ENCODE data around the gene HIBCH.
A peak's percentile ranks its signal among the peaks of the same experiment; 100 is the strongest.
"Not testable (repeated sequence)": the region's sequence is repeated elsewhere in the genome, so short reads cannot be mapped to it uniquely, and the experiment has no call there.

HIBCH gene, protein sequence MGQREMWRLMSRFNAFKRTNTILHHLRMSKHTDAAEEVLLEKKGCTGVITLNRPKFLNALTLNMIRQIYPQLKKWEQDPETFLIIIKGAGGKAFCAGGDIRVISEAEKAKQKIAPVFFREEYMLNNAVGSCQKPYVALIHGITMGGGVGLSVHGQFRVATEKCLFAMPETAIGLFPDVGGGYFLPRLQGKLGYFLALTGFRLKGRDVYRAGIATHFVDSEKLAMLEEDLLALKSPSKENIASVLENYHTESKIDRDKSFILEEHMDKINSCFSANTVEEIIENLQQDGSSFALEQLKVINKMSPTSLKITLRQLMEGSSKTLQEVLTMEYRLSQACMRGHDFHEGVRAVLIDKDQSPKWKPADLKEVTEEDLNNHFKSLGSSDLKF

DNA sequence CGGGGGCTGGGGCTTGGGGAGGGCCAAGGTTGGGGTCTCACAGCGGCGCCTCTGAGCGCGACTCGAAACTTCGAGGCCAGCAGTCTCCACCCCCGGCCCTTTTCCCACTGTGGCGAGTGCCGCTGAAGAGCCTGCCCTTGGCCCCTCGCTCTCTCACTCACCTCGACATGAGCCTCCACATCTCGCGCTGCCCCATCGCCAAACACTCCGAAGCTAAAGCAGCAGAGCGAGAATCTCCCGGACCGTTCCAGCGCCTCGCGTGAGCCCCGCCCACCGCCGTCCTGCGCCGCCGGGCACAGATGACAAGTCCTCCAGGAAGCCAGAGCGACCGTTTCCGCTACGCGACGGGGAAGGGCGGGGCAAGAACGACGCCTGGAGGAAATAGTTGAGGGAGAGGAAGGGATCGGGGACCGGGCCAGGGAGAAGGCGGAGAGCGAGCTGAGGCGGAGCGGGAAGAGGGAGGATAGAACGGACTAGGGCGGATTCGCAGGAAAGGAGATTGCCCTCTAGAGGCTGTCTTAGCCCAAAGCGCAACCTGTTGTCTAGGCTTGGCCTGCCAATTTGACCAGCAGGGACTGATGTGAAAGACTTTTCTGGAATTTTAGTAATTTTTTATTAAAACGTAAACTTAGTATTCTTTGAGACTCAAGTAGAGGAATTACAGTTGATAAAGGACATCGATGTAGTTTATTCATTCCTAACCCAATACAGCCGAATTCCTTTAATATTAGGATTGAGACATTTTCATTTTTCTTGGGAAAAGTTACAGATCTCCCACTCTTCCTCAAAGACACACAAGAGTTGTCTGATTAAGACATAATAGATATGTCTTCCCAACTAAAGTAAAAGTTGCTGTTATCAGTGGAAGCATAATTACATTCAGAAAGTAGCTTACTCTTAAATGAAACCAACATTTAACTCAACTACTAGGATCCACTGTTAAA is at the start of gene HIBCH:
Gene HIBCH (minus strand): TSS at position 272 of the 944 bp plus-strand sequence. CDS start 76 bp downstream, at position 196.
- DNase-seq, result peak; percentile 79

DNA sequence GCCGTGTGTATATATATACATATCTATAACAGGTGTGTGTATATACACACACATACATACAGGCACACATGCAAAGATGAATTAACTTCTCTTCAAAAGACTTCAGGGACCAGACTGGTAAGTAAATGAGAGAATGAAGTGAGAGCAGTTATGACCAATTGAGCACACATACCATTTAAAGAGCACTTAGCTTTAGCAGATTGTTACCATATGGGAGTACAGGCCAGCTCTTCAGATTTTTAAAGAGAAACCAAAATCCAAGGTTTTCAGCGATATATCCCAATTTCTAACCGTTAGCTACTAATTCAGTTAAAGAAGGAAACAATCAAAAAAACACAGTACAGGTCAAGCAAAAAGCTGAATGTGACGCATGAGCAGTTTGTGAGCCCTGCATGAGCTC is 47.5 kb upstream of the HIBCH start:
- no peak for DNase-seq

DNA sequence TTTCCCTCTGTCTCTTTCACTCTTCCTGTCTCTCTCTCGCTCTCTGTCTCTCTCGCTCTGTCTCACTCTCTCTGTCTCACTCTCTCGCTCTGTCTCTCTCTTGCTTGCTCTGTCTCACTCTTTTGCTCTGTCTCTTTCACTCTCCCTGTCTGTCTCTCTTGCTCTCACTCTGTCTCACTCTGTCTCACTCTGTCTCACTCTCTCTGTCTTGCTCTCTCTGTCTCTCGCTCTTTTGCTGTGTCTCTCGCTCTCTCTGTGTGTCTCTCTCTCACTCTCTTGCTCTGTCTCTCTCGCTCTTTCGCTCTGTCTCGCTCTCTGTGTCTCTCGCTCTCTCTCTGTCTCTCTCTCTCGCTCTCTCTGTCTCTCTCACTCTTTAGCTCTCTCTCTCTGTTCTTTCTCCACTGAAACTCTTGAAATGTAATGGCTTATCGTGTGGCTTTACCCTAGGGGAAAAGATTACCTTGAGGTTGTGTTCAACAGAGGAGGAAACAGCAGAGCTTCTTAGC is 46.7 kb upstream of the HIBCH start:
- no peak for DNase-seq

DNA sequence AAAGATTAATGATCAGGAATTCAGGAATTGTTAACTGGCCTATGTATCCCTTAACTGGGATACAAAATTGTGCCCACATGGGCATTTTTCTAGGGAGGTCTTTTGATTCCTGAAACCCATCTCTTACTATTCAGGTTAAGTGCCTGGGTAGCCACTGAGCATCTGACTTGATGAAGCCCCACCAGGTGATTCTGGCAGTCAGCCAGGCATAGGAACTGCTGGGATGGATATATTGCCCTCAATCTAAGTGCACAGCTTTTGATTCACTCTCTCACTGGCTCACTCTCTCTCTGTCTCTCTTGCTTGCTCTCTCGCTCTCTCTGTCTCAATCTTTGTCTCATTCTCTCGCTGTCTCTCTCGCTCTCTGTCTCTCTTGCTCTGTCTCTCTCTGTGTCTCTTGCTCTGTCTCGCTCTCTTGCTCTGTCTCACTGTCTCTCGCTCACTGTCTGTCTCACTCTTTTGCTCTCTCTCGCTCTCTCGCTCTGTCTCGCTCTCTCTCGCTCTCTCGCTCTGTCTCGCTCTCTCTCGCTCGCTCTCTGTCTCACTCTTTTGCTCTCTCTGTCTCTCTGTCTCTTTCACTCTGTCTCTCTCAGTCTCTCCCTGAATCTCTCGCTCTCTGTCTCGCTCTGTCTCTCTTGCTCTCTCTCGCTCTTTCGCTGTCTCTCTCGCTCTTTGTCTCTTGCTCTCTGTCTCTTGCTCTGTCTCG is 46.0 kb upstream of the HIBCH start:
- DNase-seq, result no peak

DNA sequence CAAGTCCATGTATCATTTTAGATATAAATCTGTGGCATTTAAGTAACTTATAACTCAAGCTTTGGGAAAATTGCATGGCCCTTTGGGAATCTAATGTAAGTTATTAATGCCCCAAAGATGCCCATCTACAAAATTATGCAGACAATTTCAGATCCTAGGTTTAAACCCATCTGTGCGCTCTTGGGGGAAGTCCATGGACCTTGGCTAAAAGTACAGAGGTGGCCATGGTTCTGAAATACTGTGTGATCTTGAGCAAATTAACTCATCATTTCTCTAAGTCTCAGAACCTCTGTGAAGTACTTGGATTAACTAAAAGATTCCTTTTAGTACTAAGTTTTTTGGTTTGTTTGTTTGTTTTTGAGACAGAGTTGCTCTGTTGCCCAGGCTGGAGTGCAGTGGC is 43.3 kb upstream of the HIBCH start:
- no peak for DNase-seq

DNA sequence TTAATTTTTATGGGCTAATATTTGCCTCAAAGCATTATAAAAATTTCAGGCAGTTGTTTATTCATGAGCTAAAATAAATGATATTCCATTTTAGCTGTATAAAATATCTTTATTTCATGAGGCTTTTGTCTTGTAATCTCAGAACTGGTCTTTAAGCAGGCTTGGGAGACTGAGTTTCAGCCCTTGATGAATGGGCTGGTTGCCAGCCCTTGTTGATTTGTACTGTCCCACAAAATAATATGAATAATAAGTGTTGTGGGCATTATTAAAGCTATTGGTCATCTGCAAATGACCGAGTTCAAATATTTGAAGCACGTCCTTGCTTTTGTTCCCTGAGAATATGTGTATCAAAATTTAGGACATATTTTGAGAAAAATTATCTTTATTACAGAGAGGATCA is 41.9 kb upstream of the HIBCH start:
- DNase-seq, result no peak

DNA sequence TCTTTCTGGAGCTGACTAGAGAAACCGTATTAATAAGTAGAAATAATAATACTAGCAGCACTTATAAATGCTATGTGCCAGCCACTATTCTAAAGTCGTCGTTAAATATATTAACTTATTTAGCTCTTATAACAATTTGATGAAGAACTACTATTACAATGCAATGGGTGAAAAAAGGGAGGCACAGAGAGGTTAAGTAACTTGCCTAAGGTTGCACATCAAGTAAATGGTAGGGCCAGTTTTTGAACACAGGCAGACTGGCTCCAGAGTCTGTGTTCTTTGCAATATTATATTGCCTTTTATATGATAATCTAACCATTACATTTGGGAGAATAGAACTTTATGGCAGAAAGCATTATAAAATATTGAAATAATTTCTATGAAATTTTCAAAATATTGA is 41.3 kb upstream of the HIBCH start:
- no peak for DNase-seq

DNA sequence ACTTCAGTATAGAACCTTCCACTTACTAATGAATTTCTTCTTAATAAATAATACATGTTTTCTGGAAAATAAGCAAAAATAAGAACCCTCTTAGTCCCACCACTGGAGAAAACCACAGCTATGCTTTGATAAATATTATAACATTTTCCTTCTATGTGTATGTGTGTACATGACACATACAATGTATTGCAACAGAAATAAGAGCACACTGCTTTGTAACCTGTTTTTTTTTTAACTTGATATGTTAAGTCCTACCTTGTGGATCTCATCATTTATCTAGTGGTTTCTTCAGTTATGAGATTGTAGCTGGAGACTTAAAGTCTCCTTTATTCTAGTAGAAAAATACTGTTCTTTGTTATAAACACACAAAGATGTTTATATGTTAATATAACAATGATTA is 40.9 kb upstream of the HIBCH start:
- DNase-seq, result no peak

DNA sequence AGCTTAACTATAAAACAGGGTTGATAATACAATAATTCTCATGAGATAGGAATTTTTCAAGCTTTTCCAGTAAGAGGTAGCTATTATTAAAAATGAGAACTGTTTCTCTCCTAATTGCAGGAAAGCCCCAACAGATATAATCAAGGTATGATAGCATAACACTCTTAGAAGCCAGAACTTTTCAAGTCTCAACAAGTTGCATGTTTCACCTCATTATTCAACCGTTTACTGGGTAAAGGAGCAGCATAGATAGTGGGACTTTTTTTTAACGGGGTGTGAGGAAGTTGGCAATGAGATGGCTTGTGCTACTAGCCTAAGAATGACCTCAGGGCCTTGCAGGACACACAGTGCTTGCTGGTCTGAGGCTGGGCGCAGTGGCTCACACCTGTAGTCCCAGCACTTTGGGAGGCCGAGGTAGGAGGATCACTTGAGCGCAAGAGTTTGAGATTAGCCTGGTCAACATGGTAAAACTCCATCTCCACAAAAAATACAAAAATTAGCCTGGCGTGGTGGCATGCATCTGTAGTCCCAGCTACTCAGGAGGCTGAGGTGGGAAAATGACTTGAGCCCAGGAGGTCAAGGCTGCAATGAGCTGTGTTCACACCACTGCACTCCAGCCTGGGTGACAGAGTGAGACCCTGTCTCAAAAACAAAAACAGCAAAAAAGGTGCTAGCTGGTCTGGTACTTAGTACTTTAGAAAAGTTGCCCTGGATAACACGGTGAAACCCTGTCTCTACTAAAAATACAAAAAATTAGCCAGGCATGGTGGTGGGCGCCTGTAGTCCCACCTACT is 39.2 kb upstream of the HIBCH start:
- not testable (repeated sequence) for DNase-seq

DNA sequence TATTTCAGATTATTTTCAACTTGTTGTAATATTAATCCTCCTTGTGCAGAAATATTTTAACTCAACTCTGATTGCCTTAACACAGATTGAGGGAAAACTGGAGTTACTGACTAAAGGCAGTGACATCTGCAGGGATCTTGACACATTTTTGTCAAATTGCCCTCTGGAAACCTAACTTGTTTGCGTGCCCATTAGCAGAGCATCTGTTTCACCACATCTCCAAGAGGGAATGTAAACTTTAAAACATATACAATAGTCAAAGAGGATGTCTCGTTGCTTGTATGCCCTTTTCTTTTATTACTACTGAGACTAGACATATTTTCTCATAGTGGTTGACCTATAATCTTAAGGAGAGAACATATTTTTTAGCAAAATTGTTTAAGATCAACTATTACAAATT is 38.0 kb upstream of the HIBCH start:
- DNase-seq, result no peak

DNA sequence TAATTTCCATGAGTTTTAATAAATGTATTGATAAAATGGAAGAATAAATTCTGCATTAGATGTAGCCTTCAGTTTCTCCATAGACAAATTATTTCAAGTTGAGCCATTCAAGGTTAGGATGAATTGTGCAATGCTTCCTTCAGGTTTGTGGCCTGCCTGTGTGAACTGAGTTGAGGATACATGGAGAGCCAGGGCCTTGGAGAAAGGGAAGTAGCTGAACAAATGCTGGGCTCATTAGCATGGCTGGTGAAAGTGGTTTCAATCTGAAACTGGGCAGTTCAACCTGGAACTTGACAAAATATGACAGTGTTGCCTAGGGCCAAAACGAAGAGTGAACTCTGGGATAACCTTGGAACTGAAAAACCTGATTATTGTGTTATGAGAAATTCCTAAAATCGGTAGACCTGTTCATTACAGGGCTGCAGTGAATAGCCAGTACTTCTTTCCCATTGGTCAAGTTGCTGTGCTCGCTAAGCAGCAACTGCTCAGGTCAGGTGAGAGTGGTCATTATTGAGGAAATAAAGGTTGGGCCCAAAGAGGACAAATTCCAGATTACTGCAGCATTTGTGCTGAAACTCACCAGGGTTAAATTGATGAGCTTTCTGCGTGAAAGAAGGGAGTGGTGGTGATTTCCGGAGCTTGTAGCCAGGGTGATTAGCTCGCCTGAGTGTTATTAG is 36.5 kb upstream of the HIBCH start:
- DNase-seq, result no peak

DNA sequence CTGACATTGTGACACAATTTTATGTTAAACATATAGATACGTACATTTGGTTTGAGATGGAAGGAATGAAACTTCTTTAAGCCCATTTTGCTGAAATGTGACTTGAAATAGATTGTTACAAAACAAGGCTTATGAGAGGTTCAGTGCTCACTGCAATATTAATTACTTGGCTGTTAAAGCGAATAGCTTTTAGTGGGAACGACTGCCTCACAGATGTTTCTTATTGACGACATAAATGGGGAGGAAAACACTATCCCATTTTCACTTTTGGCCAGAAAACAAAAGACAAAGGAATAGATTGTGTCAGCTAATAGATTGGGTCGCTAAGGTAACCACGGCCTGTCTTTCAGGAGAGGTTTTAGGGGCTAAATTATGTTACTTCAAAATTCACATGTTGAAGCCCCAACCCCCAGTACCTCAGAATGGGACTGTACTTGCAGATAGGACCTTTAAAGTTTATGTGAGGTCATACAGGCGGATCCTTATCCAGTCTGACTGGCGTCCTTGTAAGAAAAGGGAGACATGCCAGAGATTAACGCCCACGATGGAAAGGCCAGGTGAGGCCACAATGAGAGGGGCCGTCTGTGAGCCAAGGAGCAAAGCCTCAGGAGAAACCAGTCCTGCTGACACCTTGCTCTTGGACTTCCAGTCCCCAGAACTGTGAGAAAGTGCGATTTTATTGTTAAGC is 34.5 kb upstream of the HIBCH start:
- DNase-seq, result no peak

DNA sequence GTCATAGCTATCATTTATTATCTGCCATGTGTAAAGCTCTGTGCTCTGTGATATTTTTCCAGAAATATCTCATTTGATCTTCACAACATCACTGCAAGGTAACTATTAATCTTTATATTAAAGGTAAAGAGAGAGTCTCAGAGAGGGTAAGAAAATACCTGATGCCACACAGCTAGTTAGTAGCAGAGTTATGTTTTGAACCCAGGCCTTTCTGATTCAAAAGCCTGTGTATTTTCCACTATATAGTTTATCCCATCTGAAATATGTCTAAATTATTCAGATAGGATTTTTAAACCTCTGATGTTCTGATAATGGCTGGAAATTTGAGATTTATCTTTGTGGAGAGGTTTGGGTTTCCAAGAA is 33.9 kb upstream of the HIBCH start:
- DNase-seq, result no peak

DNA sequence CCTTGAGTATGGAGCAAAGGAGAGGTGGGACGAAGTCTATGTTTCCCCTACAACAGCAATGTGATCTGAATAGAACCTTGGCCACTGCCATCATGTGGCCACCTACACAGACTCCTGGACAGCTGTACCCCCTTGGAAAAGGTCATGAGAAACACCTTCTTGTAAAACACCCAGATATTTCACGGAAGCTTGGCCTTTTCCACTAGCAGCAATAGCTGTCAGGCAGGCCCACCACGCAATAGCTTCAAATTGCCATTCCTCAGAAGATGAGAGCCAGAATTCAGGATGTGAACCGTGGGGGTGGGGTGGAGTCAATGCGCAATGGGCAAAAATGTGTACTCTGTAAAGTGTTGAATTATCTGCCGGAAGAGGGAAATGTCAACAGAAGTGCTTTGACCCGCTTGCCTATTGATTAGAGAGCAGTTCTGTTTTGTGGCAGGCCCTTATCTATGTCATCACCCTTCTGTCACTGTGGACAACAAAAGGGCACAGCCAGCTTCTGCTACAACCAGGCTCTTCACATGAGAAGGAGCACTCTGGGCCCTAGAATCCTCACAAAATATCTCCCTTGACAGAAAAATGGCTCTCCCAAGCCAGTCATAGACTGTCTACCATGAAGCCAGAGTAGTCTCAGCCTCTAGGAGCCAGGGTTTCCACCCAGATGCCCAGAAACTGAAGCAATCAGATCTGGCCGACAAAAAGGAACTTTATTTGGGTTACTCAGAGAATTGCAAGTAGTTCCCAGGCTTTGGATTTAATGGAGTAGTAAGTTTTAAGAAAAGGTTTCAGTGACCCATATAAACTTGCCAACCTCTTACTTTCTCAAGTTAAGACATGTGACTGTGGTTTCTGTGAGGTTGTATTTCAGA is 33.3 kb upstream of the HIBCH start:
- DNase-seq, result no peak

DNA sequence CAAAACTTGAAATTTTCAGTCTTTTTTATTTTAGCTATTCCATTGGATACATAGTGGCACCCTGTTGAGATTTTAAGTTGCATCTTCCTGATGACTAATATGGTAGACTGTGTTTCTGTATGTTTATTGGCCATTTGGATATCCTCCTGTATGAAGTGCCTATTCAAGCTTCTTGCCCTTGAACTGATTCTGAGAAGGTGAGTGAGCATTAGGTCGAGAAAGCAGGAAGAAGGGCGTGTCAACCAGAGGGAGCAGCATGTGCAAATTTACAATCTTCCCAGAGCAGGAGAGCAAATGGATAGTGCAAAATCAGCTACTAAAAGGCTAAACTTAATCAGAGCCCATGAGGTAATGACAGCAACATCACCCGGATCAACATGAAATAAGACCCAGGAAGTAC is 32.3 kb upstream of the HIBCH start:
- no peak for DNase-seq

DNA sequence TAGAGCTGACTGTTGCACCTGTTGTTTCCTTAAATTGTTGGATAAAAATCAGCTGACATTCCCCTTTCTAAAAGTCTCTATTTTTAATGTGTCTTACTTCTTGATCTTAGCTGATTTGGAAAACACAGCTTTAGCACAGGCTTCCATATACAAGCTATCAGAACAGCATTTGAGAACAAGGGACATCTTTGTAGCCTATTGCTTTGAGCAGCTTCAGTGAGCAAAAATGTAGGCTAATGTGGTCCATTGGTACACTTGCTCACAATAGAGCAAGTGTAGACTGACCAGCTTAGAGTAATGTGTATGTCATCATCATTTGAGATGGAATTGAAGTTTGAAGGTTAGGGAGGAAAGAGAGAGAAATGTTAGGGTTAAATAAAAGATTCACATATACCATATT is 30.7 kb upstream of the HIBCH start:
- DNase-seq, result no peak

DNA sequence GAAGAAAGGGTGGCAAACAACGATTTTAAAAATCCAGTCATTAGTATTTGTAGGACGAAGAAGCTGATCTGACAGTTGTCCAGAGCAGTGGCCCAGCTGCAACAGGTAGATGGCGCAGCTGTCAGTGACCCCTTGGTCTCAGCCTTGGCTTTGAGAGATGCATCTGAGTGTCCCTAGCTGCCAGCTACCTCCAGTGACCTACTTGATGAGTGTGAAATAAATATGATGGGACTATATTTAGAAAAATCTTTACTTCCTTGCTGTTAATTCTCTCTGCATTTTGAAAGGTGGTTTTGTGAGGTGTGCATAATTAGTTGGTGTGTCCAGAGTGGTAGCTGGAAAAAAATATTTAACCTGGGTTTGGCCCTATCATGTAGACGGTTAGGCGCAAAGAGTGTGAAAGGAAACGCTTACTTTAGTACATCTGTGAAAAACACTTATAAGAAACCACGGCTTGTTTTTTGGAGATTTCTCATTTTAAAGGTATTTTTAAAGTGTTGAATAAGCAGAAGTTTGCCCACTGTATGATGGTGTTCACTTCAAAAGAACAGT is 24.7 kb upstream of the HIBCH start:
- no peak for DNase-seq

DNA sequence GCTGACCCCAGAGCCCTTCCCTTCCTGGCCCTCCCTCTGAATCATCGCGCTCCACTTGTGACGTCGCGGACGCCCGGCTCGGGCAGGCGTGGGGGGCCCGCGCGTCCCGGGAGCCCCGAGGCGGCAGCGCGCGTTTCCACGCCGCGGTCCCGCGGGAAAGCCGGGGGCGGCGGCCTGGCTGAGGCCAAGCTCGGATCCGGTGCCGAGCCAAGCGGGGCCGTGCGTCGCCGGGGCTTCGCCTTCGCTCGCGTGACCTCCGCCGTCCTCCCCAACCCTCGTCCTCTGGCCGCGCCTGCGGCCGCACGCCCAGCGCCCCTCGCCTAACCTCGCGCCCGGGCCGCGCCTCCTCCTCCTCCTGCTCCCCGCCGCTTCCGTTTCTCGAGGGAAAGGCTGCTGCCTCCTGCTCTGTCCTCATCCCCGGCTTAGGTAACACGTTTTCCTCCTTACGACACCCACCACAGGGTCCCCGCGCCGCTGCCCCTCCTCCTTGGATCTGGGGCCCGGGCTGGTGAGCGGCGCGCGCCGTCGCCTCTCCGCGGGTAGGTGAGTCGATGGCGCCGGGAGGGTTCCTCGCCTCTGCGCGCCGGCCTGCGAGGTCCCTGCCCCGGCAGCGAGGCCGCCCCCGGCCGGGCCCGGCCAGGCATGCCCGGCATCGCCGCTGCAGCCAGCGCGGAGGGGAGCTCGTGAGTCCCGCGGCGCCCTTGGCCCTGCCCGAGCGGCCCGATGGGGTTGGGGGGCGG is 24.1 kb upstream of the HIBCH start, which contains the start of gene INPP1:
Gene INPP1 (plus strand): TSS at position 54 of the 740 bp plus-strand sequence. CDS start 16,514 bp downstream, outside the sequence.
- DNase-seq, result peak; percentile 25

DNA sequence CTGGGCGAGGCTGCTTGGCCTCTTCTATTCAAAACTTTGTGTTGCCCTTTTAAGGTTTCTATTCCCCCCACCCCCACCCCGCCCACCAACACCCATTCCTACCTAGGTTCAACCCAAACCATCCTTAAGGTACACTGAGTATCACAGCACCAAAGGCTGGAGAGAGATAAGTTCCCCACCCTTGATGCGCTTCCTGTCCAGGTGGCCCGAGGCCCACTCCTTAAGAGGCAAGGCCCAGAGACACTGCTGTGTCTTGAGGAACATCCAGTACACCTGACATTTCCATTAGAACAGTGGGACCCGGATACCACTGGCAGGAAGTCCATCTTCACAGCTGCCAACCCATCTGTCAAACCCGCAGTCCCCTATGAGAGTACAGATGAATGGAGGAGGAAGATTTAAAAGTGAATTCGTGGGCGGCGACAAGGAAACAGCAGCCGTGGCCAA is 23.5 kb upstream of the HIBCH start:
- no peak for DNase-seq
